Neural cell (in vitro differentiated cells): ENCODE data around the gene FGGY.

Experiments
- TAF1 ChIP-seq: IDR thresholded peaks from 2 replicates; pipeline ENCODE4 v1.6.1; 2012; ENCODE audit warnings: low read depth
- TF ChIP-seq, protein P1 (sequence below): fragments of 450-650 bp; IDR thresholded peaks from 2 replicates; pipeline ENCODE4 v1.5.1; 2014; ENCODE audit warnings: antibody characterized with exemption, mild to moderate bottlenecking, moderate library complexity; ENCODE audit not compliant: poor library complexity, severe bottlenecking

DNA sequence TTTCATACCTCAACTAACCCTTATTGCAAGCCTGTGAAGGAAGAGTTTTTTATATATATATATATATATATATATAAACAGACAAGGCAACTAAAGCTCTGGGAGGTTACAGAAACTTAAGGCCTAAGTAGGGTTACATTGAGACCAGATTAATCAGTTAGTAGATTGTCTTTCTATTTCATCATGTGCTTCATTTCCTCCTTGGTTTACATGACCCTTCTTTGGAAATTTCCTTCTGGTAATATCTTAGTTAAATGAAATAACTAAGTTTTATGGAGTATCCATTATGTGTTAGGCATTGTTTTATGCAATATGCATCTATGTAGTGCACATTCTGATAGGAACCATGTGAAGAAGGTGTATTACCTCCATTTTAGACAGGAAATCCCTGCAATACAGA lies 112.7 kb downstream of the FGGY start:
- TF ChIP-seq, protein P1, sequence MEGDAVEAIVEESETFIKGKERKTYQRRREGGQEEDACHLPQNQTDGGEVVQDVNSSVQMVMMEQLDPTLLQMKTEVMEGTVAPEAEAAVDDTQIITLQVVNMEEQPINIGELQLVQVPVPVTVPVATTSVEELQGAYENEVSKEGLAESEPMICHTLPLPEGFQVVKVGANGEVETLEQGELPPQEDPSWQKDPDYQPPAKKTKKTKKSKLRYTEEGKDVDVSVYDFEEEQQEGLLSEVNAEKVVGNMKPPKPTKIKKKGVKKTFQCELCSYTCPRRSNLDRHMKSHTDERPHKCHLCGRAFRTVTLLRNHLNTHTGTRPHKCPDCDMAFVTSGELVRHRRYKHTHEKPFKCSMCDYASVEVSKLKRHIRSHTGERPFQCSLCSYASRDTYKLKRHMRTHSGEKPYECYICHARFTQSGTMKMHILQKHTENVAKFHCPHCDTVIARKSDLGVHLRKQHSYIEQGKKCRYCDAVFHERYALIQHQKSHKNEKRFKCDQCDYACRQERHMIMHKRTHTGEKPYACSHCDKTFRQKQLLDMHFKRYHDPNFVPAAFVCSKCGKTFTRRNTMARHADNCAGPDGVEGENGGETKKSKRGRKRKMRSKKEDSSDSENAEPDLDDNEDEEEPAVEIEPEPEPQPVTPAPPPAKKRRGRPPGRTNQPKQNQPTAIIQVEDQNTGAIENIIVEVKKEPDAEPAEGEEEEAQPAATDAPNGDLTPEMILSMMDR, result no peak
- TF ChIP-seq TAF1, result no peak
